ENCODE data around the gene ROCK2.

ROCK2 gene

GRCh38 chr2:11281186-11281585, 63.2 kb downstream of the ROCK2 start:
- Histone ChIP-seq H3K27me3 (ENCODE audit: insufficient read depth, low read length, poor library complexity, severe bottlenecking) (no peaks in the 10 kb centered on the region), H3K79me2 (ENCODE audit: insufficient read depth, low read length) (peaks cover 68% of the 10 kb centered on the region), H3K4me3 (ENCODE audit: low read length, poor library complexity, severe bottlenecking) (no peak overlapping the region), H3F3A (ENCODE audit: low read depth) (no peaks in the 10 kb centered on the region), H3K9ac (ENCODE audit: low read depth, low read length, poor library complexity, severe bottlenecking) (no peak overlapping the region), H3K9me2 (replicated peaks; ENCODE audit: low read depth, low read length) (no peaks in the 10 kb centered on the region), H3K9me3 (ENCODE audit: insufficient read depth, low read depth, low read length) (no peaks in the 10 kb centered on the region), H3K4me2 (ENCODE audit: low read depth, low read length, poor library complexity, severe bottlenecking) (no peak overlapping the region), H3K4me1 (ENCODE audit: insufficient read depth, low read length, poor library complexity, severe bottlenecking) (no peaks in the 10 kb centered on the region), H2AFZ (ENCODE audit: low read length) (no peak overlapping the region), H3K36me3 (ENCODE audit: insufficient read depth, low read length) (peaks cover 73% of the 10 kb centered on the region), H4K20me1 (ENCODE audit: insufficient read depth, low read length, poor library complexity, severe bottlenecking) (peaks cover 12% of the 10 kb centered on the region)
- TF ChIP-seq EZH2phosphoT487 (IDR thresholded peaks at IDR 0.05; ENCODE audit: borderline replicate concordance) (no peak), CTCF (conservative IDR thresholded peaks at IDR 0.05; ENCODE audit: low read length) (no peak)

DNA sequence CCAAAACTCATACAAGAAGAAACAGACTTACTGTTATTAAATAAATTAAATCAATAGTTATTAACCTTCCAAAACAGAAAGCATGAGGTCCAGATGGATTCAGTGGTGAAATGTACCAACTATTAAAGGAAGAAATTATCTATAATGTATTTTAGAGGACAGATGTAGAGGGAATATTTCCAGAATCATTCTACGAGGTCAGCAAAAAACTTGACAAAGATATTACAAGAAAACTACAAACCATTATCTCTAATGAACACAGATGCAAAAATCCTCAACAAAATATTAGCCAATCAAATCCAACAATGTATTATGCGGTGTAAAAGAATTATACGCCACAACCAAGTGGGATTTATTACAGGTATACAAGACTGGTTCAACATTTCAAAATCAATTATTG, 63.7 kb downstream of the ROCK2 start:
- peaks cover 71% of the 10 kb centered on the region for H3K79me2 ChIP-seq (ENCODE audit: insufficient read depth, low read length)
- H3K9me2 ChIP-seq (replicated peaks; ENCODE audit: low read depth, low read length): no peaks in the 10 kb centered on the region
- no peaks in the 10 kb centered on the region for H3K27me3 ChIP-seq (ENCODE audit: insufficient read depth, low read length, poor library complexity, severe bottlenecking)
- no peaks in the 10 kb centered on the region for H3K4me1 ChIP-seq (ENCODE audit: insufficient read depth, low read length, poor library complexity, severe bottlenecking)
- no peak overlapping the region for H3K4me3 ChIP-seq (ENCODE audit: low read length, poor library complexity, severe bottlenecking)
- H4K20me1 ChIP-seq (ENCODE audit: insufficient read depth, low read length, poor library complexity, severe bottlenecking): peaks cover 15% of the 10 kb centered on the region
- peaks cover 68% of the 10 kb centered on the region for H3K36me3 ChIP-seq (ENCODE audit: insufficient read depth, low read length)
- TF ChIP-seq CTCF (conservative IDR thresholded peaks at IDR 0.05; ENCODE audit: low read length): no peak
- TF ChIP-seq EZH2phosphoT487 (IDR thresholded peaks at IDR 0.05; ENCODE audit: borderline replicate concordance): no peak
- H3K9me3 ChIP-seq (ENCODE audit: insufficient read depth, low read depth, low read length): no peaks in the 10 kb centered on the region
- no peak overlapping the region for H3K4me2 ChIP-seq (ENCODE audit: low read depth, low read length, poor library complexity, severe bottlenecking)
- no peak overlapping the region for H2AFZ ChIP-seq (ENCODE audit: low read length)
- no peak overlapping the region for H3K9ac ChIP-seq (ENCODE audit: low read depth, low read length, poor library complexity, severe bottlenecking)
- H3F3A ChIP-seq (ENCODE audit: low read depth): no peaks in the 10 kb centered on the region

GRCh38 chr2:11279398-11279797, 65.0 kb downstream of the ROCK2 start:
- Histone ChIP-seq H3K9me2 (replicated peaks; ENCODE audit: low read depth, low read length) (no peaks in the 10 kb centered on the region), H3K27me3 (ENCODE audit: insufficient read depth, low read length, poor library complexity, severe bottlenecking) (no peaks in the 10 kb centered on the region), H3K4me2 (ENCODE audit: low read depth, low read length, poor library complexity, severe bottlenecking) (no peak overlapping the region), H3K79me2 (ENCODE audit: insufficient read depth, low read length) (peaks cover 70% of the 10 kb centered on the region), H3K4me3 (ENCODE audit: low read length, poor library complexity, severe bottlenecking) (no peak overlapping the region), H2AFZ (ENCODE audit: low read length) (no peak overlapping the region), H3F3A (ENCODE audit: low read depth) (no peaks in the 10 kb centered on the region), H4K20me1 (ENCODE audit: insufficient read depth, low read length, poor library complexity, severe bottlenecking) (peaks cover 19% of the 10 kb centered on the region), H3K4me1 (ENCODE audit: insufficient read depth, low read length, poor library complexity, severe bottlenecking) (peaks cover 2% of the 10 kb centered on the region), H3K9me3 (ENCODE audit: insufficient read depth, low read depth, low read length) (no peaks in the 10 kb centered on the region), H3K9ac (ENCODE audit: low read depth, low read length, poor library complexity, severe bottlenecking) (no peak overlapping the region), H3K36me3 (ENCODE audit: insufficient read depth, low read length) (peaks cover 56% of the 10 kb centered on the region)
- no peak for TF ChIP-seq CTCF (conservative IDR thresholded peaks at IDR 0.05; ENCODE audit: low read length)
- no peak for TF ChIP-seq EZH2phosphoT487 (IDR thresholded peaks at IDR 0.05; ENCODE audit: borderline replicate concordance)

Data from Loucy (cell line).